ENCODE results near the gene ITPR3.

ITPR3 gene

DNA sequence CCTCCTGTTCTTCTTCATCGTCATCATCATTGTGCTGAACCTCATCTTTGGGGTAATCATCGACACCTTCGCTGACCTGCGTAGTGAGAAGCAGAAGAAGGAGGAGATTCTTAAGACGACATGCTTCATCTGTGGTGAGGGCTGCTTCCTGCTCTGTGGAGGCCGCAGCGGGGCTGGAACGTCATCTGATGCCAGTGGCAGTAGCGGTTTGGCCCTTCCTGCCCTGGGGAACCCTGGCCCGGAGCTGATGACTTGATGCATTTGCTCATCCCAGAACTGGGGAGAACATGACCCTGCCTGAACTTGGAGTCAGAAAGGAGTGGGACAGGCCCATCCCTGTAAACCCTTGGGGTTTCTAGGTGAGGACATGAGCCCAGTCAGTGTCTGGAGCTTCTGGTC, 71.6 kb downstream of the ITPR3 start:
- Histone ChIP-seq H3K4me2 (ENCODE audit: insufficient read depth, low read length, poor library complexity, severe bottlenecking) (no peak overlapping the region), H2BK15ac (ENCODE audit: low read length) (no peak overlapping the region), H3K14ac (ENCODE audit: low read length) (peak overlapping the region; percentile 25), H2BK12ac (ENCODE audit: low read length) (no peak overlapping the region), H2AK5ac (ENCODE audit: low read depth, low read length) (no peak overlapping the region), H3K27ac (replicated peaks; ENCODE audit: low read length) (no peak overlapping the region), H3K9ac (ENCODE audit: low read depth, low read length, poor library complexity) (peak overlapping the region; percentile 34), H3K4me3 (ENCODE audit: low read length in 2 of 2) (no peak overlapping the region), H3K18ac (ENCODE audit: low read length) (no peak overlapping the region), H4K91ac (ENCODE audit: low read depth, low read length, poor library complexity) (no peak overlapping the region), H3K23ac (ENCODE audit: low read depth, low read length, poor library complexity) (no peak overlapping the region), H2BK5ac (ENCODE audit: low read length) (no peak overlapping the region), H4K8ac (ENCODE audit: low read depth, low read length) (no peak overlapping the region), H2AFZ (ENCODE audit: low read length) (no peak overlapping the region), H3K4me1 (ENCODE audit: control insufficient read depth in 2 of 2, insufficient read depth in 1 of 2, low read depth in 1 of 2, low read length in 2 of 2) (peaks cover 4 to 11% of the 10 kb centered on the region in 2 donors), H3K36me3 (replicated peaks in 1 of 2; ENCODE audit: control insufficient read depth in 2 of 2, insufficient read depth in 2 of 2, low read length in 2 of 2) (peaks cover 22 to 36% of the 10 kb centered on the region in 2 donors), H3K79me1 (ENCODE audit: low read depth, low read length) (peaks cover under 1% of the 10 kb centered on the region), H3K9me3 (replicated peaks in 1 of 2; ENCODE audit: control insufficient read depth in 2 of 2, insufficient read depth in 1 of 2, low read depth in 1 of 2, low read length in 2 of 2) (no peaks in the 10 kb centered on the region), H2BK120ac (ENCODE audit: low read depth, low read length) (no peak overlapping the region), H3K4ac (ENCODE audit: low read length) (no peak overlapping the region), H3K27me3 (ENCODE audit: control insufficient read depth in 3 of 3, insufficient read depth in 3 of 3, low read depth in 1 of 3, low read length in 3 of 3) (no peaks in the 10 kb centered on the region)
- no peak for DNase-seq (ENCODE audit: low spot score)
- no CpG with 5 or more reads among the region's 10 CpGs for WGBS, 2 donors (ENCODE audit: extremely low coverage in 2 of 2, insufficient read length in 2 of 2, insufficient replicate concordance in 1 of 2)

DNA sequence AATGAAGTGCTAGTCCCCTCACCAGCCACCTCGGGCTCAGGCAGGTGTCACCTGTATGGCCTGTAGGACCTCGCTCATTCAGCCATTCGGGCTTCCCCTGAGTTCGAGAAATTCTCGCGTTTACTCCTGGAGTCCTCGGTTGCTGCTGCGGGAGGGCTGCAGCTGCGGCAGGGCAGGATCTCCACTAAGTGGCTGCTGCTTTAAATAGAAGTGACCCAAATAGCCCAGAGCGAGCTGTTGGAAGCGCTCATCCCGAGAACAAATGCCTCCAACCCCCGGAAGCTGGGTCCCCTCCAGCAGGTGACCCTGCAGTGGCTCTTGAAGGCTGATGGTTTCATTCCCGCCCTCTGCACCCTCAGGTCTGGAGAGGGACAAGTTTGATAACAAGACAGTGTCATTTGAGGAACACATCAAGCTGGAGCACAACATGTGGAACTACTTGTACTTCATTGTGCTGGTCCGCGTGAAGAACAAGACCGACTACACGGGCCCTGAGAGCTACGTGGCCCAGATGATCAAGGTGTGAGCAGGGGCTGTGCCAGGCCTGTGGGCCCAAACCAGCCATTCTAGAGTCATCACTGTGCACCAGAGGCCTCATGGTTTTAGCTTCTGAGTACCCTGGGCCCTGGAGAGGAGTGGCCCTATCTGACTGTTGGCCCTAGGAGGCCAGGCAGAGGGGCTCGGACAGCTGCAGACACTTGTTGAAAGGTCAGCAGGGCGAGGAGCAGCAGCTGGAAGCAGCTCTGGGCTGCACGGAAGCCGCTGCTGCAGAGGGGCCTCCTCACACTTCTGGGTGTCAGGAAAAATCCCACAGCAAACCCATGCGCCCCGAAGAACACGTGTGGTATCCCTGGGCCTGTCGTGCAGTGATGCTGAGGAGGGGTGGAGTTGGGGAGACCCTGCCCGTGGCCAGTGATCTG, 72.3 kb downstream of the ITPR3 start:
- Histone ChIP-seq H3K36me3 (replicated peaks in 1 of 2; ENCODE audit: control insufficient read depth in 2 of 2, insufficient read depth in 2 of 2, low read length in 2 of 2) (peaks cover 26 to 43% of the 10 kb centered on the region in 2 donors), H4K91ac (ENCODE audit: low read depth, low read length, poor library complexity) (no peak overlapping the region), H2AK5ac (ENCODE audit: low read depth, low read length) (no peak overlapping the region), H3K27ac (replicated peaks; ENCODE audit: low read length) (no peak overlapping the region), H3K79me1 (ENCODE audit: low read depth, low read length) (peaks cover 3% of the 10 kb centered on the region), H3K14ac (ENCODE audit: low read length) (no peak overlapping the region), H2BK15ac (ENCODE audit: low read length) (no peak overlapping the region), H3K4me3 (ENCODE audit: low read length in 2 of 2) (no peak overlapping the region), H3K9ac (ENCODE audit: low read depth, low read length, poor library complexity) (no peak overlapping the region), H4K8ac (ENCODE audit: low read depth, low read length) (no peak overlapping the region), H3K27me3 (ENCODE audit: control insufficient read depth in 3 of 3, insufficient read depth in 3 of 3, low read depth in 1 of 3, low read length in 3 of 3) (no peaks in the 10 kb centered on the region), H3K4me2 (ENCODE audit: insufficient read depth, low read length, poor library complexity, severe bottlenecking) (no peak overlapping the region), H2BK5ac (ENCODE audit: low read length) (no peak overlapping the region), H2AFZ (ENCODE audit: low read length) (no peak overlapping the region), H2BK12ac (ENCODE audit: low read length) (no peak overlapping the region), H3K18ac (ENCODE audit: low read length) (no peak overlapping the region), H3K9me3 (replicated peaks in 1 of 2; ENCODE audit: control insufficient read depth in 2 of 2, insufficient read depth in 1 of 2, low read depth in 1 of 2, low read length in 2 of 2) (no peaks in the 10 kb centered on the region), H3K23ac (ENCODE audit: low read depth, low read length, poor library complexity) (peak overlapping the region; percentile 57), H3K4ac (ENCODE audit: low read length) (no peak overlapping the region), H3K4me1 (ENCODE audit: control insufficient read depth in 2 of 2, insufficient read depth in 1 of 2, low read depth in 1 of 2, low read length in 2 of 2) (peaks cover 4 to 11% of the 10 kb centered on the region in 2 donors), H2BK120ac (ENCODE audit: low read depth, low read length) (peak overlapping the region; percentile 38)
- DNase-seq (ENCODE audit: low spot score): no peak
- no CpG with 5 or more reads among the region's 28 CpGs for WGBS, 2 donors (ENCODE audit: extremely low coverage in 2 of 2, insufficient read length in 2 of 2, insufficient replicate concordance in 1 of 2)

GRCh38 chr6:33694401-33694931, 73.3 kb downstream of the ITPR3 start:
- WGBS, 2 donors (ENCODE audit: extremely low coverage in 2 of 2, insufficient read length in 2 of 2, insufficient replicate concordance in 1 of 2): no CpG with 5 or more reads among the region's 19 CpGs

GRCh38 chr6:33694977-33695376, 73.9 kb downstream of the ITPR3 start:
- WGBS, 2 donors (ENCODE audit: extremely low coverage in 2 of 2, insufficient read length in 2 of 2, insufficient replicate concordance in 1 of 2): no CpG with 5 or more reads among the region's 5 CpGs
- H4K8ac ChIP-seq (ENCODE audit: low read depth, low read length): no peak overlapping the region
- no peak overlapping the region for H2BK15ac ChIP-seq (ENCODE audit: low read length)
- peaks cover 3% of the 10 kb centered on the region for H3K79me1 ChIP-seq (ENCODE audit: low read depth, low read length)
- no peak overlapping the region for H3K4me3 ChIP-seq (ENCODE audit: low read length in 2 of 2)
- no peak overlapping the region for H3K9ac ChIP-seq (ENCODE audit: low read depth, low read length, poor library complexity)
- no peak overlapping the region for H4K91ac ChIP-seq (ENCODE audit: low read depth, low read length, poor library complexity)
- no peak overlapping the region for H3K27ac ChIP-seq (replicated peaks; ENCODE audit: low read length)
- peaks cover 30 to 58% of the 10 kb centered on the region in 2 donors for H3K36me3 ChIP-seq (replicated peaks in 1 of 2; ENCODE audit: control insufficient read depth in 2 of 2, insufficient read depth in 2 of 2, low read length in 2 of 2)
- H3K23ac ChIP-seq (ENCODE audit: low read depth, low read length, poor library complexity): no peak overlapping the region
- H2BK12ac ChIP-seq (ENCODE audit: low read length): no peak overlapping the region
- H3K9me3 ChIP-seq (replicated peaks in 1 of 2; ENCODE audit: control insufficient read depth in 2 of 2, insufficient read depth in 1 of 2, low read depth in 1 of 2, low read length in 2 of 2): no peaks in the 10 kb centered on the region
- H2AFZ ChIP-seq (ENCODE audit: low read length): no peak overlapping the region
- DNase-seq (ENCODE audit: low spot score): no peak
- no peaks in the 10 kb centered on the region for H3K27me3 ChIP-seq (ENCODE audit: control insufficient read depth in 3 of 3, insufficient read depth in 3 of 3, low read depth in 1 of 3, low read length in 3 of 3)
- H2BK120ac ChIP-seq (ENCODE audit: low read depth, low read length): no peak overlapping the region
- no peak overlapping the region for H2BK5ac ChIP-seq (ENCODE audit: low read length)
- H3K4me2 ChIP-seq (ENCODE audit: insufficient read depth, low read length, poor library complexity, severe bottlenecking): no peak overlapping the region
- no peak overlapping the region for H3K18ac ChIP-seq (ENCODE audit: low read length)
- peak overlapping the region; percentile 43 for H3K14ac ChIP-seq (ENCODE audit: low read length)
- H2AK5ac ChIP-seq (ENCODE audit: low read depth, low read length): no peak overlapping the region
- peaks cover 4 to 11% of the 10 kb centered on the region in 2 donors for H3K4me1 ChIP-seq (ENCODE audit: control insufficient read depth in 2 of 2, insufficient read depth in 1 of 2, low read depth in 1 of 2, low read length in 2 of 2)
- no peak overlapping the region for H3K4ac ChIP-seq (ENCODE audit: low read length)

More at GRCh38 chr6:33694401-33694931, 73.3 kb downstream of the ITPR3 start:
- Histone ChIP-seq H2AK5ac (ENCODE audit: low read depth, low read length) (no peak overlapping the region), H3K4me2 (ENCODE audit: insufficient read depth, low read length, poor library complexity, severe bottlenecking) (no peak overlapping the region), H3K18ac (ENCODE audit: low read length) (no peak overlapping the region), H3K9me3 (replicated peaks in 1 of 2; ENCODE audit: control insufficient read depth in 2 of 2, insufficient read depth in 1 of 2, low read depth in 1 of 2, low read length in 2 of 2) (no peaks in the 10 kb centered on the region), H3K27me3 (ENCODE audit: control insufficient read depth in 3 of 3, insufficient read depth in 3 of 3, low read depth in 1 of 3, low read length in 3 of 3) (no peaks in the 10 kb centered on the region), H3K27ac (replicated peaks; ENCODE audit: low read length) (no peak overlapping the region), H2BK120ac (ENCODE audit: low read depth, low read length) (no peak overlapping the region), H3K36me3 (replicated peaks in 1 of 2; ENCODE audit: control insufficient read depth in 2 of 2, insufficient read depth in 2 of 2, low read length in 2 of 2) (peaks cover 30 to 53% of the 10 kb centered on the region in 2 donors), H3K23ac (ENCODE audit: low read depth, low read length, poor library complexity) (peak overlapping the region; percentile 65), H3K4me3 (ENCODE audit: low read length in 2 of 2) (no peak overlapping the region), H2AFZ (ENCODE audit: low read length) (no peak overlapping the region), H3K4ac (ENCODE audit: low read length) (no peak overlapping the region), H2BK12ac (ENCODE audit: low read length) (no peak overlapping the region), H3K14ac (ENCODE audit: low read length) (peak overlapping the region; percentile 9), H3K79me1 (ENCODE audit: low read depth, low read length) (peaks cover 3% of the 10 kb centered on the region), H3K9ac (ENCODE audit: low read depth, low read length, poor library complexity) (no peak overlapping the region), H3K4me1 (ENCODE audit: control insufficient read depth in 2 of 2, insufficient read depth in 1 of 2, low read depth in 1 of 2, low read length in 2 of 2) (peaks cover 4 to 11% of the 10 kb centered on the region in 2 donors), H2BK5ac (ENCODE audit: low read length) (no peak overlapping the region), H4K91ac (ENCODE audit: low read depth, low read length, poor library complexity) (no peak overlapping the region), H2BK15ac (ENCODE audit: low read length) (no peak overlapping the region), H4K8ac (ENCODE audit: low read depth, low read length) (no peak overlapping the region)
- DNase-seq (ENCODE audit: low spot score): no peak

Data from neuronal stem cell (in vitro differentiated cells).